A549 (cell line): ENCODE measurements around the gene PRRC1. TPM values are rescaled to one million over a fixed set of nuclear protein-coding genes. Genes with fewer than 3 reads are reported as not detected.

Experiments used
- ATAC-seq, 2 experiments: fragments of 200-7000 bp in 1 of 2; fragments of >200 bp in 1 of 2; cut with Nextera tagmentation in 1 of 2; cut with Tn5 transposase in 1 of 2; 3 replicates each; pipeline versions ENCODE4 v1.8.0 to v1.9.1; 2018 to 2020; ENCODE audit warnings: mild to moderate bottlenecking in 1 of 2, moderate library complexity in 1 of 2
- CTCF ChIA-PET: fragments of 300-600 bp; sonication (Branson Sonifier 250); formaldehyde crosslinking; extraction: SDS; loops from one replicate; lab custom pipeline; 2021; ENCODE audit warnings: antibody characterized with exemption, inconsistent platforms; lab: Yijun Ruan, JAX
- POLR2A ChIA-PET: fragments of 350-600 bp; formaldehyde crosslinking; extraction: SDS; loops from one replicate; lab custom pipeline; 2021; ENCODE audit warnings: antibody characterized with exemption, inconsistent platforms; lab: Yijun Ruan, JAX
- DNase-seq, 2 experiments: peaks; one replicate each; pipeline versions ENCODE4 v3.0.0 to v3.0.0-alpha.2; 2011 to 2016; ENCODE audit warnings: low read depth in 1 of 2, low spot score in 1 of 2
- FAIRE-seq: peaks from 2 replicates; lab custom pipeline; 2011; peaks lifted over from hg19 to GRCh38; lab: Jason Lieb, UNC
- H3K27ac ChIP-seq, 2 experiments: fragments of >200 bp; sonication (Bioruptor Twin); formaldehyde crosslinking; 3 replicates each; pipeline ENCODE4 v1.5.1; 2016 to 2017
- H3K4me1 ChIP-seq: fragments of >200 bp; sonication (Bioruptor Twin); formaldehyde crosslinking; 3 replicates; pipeline ENCODE4 v1.6.1; 2016
- H3K4me2 ChIP-seq: fragments of >200 bp; sonication (Bioruptor Twin); formaldehyde crosslinking; 3 replicates; pipeline ENCODE4 v1.6.1; 2016
- H3K4me3 ChIP-seq: fragments of >200 bp; sonication (Bioruptor Twin); formaldehyde crosslinking; 3 replicates; pipeline ENCODE4 v1.5.1; 2016
- H3K9me3 ChIP-seq: fragments of >200 bp; sonication (Bioruptor Twin); formaldehyde crosslinking; 3 replicates; pipeline ENCODE4 v1.6.1; 2016
- CHD4 ChIP-seq: fragments of 200-600 bp; sonication (generic); IDR thresholded peaks from 2 replicates; pipeline ENCODE4 v1.6.1; 2016; ENCODE audit warnings: antibody characterized with exemption, mild to moderate bottlenecking, borderline replicate concordance
- EHF ChIP-seq: fragments of 250-450 bp; sonication (Bioruptor Pico); IDR thresholded peaks from 2 replicates; pipeline ENCODE4 v1.5.0; 2020; ENCODE audit warnings: mild to moderate bottlenecking
- EHMT2 ChIP-seq: fragments of 200-600 bp; sonication (generic); IDR thresholded peaks from 2 replicates; pipeline ENCODE4 v1.6.1; 2016; ENCODE audit warnings: antibody characterized with exemption, low read depth, mild to moderate bottlenecking, moderate library complexity
- EP300 ChIP-seq, 2 experiments: fragments of >200 bp; sonication (Bioruptor Twin); formaldehyde crosslinking; IDR thresholded peaks; 2 replicates in 1 of 2; 3 replicates in 1 of 2; pipeline ENCODE4 v1.6.1; 2016 to 2017
- FOSB ChIP-seq: fragments of 250-450 bp; sonication (Bioruptor Pico); IDR thresholded peaks from 2 replicates; pipeline ENCODE4 v1.5.0; 2020; ENCODE audit warnings: mild to moderate bottlenecking, moderate library complexity
- FOXS1 ChIP-seq: fragments of 250-450 bp; sonication (Bioruptor Pico); IDR thresholded peaks from 2 replicates; pipeline ENCODE4 v1.5.0; 2020; ENCODE audit warnings: mild to moderate bottlenecking, moderate library complexity
- HDAC2 ChIP-seq: fragments of 200-600 bp; sonication (generic); IDR thresholded peaks from 2 replicates; pipeline ENCODE4 v1.6.1; 2016
- HMGXB4 ChIP-seq: fragments of 250-450 bp; sonication (Bioruptor Pico); IDR thresholded peaks from 2 replicates; pipeline ENCODE4 v1.5.0; 2021; ENCODE audit warnings: mild to moderate bottlenecking, moderate library complexity, borderline replicate concordance
- HOXA7 ChIP-seq: fragments of 250-450 bp; sonication (Bioruptor Pico); IDR thresholded peaks from 2 replicates; pipeline ENCODE4 v1.5.0; 2020; ENCODE audit warnings: mild to moderate bottlenecking, moderate library complexity
- KDM5A ChIP-seq: fragments of 200-600 bp; sonication (generic); IDR thresholded peaks from 2 replicates; pipeline ENCODE4 v1.6.1; 2016; ENCODE audit warnings: antibody characterized with exemption, mild to moderate bottlenecking
- NFE2L2 ChIP-seq: fragments of 150-350 bp; conservative IDR thresholded peaks from 2 replicates; pipeline ENCODE4 v1.6.1; 2014; ENCODE audit warnings: low read length
- NR3C1 ChIP-seq: fragments of >200 bp; sonication (Bioruptor Twin); formaldehyde crosslinking; IDR thresholded peaks from 3 replicates; pipeline ENCODE4 v1.6.1; 2017
- PHF8 ChIP-seq: fragments of 200-600 bp; sonication (generic); IDR thresholded peaks from 2 replicates; pipeline ENCODE4 v1.6.1; 2016; ENCODE audit warnings: low read depth, mild to moderate bottlenecking, antibody characterized with exemption, moderate library complexity, borderline replicate concordance
- POLR2A ChIP-seq: IDR thresholded peaks from 2 replicates; pipeline ENCODE4 v1.6.1; 2012; ENCODE audit warnings: mild to moderate bottlenecking, low read length
- POLR2AphosphoS2 ChIP-seq: conservative IDR thresholded peaks from 2 replicates; pipeline ENCODE4 v1.6.1; 2012; ENCODE audit warnings: low read length, improper control_type of control experiment, inconsistent platforms
- RARB ChIP-seq: fragments of 250-450 bp; sonication (Bioruptor Pico); IDR thresholded peaks from 2 replicates; pipeline ENCODE4 v1.8.0; 2021; ENCODE audit warnings: mild to moderate bottlenecking, moderate library complexity
- RFX5 ChIP-seq: fragments of 450-650 bp; IDR thresholded peaks from 2 replicates; pipeline ENCODE4 v1.7.1; 2014; ENCODE audit warnings: antibody characterized with exemption, mild to moderate bottlenecking, moderate library complexity
- SREBF2 ChIP-seq: fragments of 450-650 bp; IDR thresholded peaks from 2 replicates; pipeline ENCODE4 v1.6.1; 2014; ENCODE audit warnings: mild to moderate bottlenecking, moderate library complexity
- TFCP2L1 ChIP-seq: fragments of 250-450 bp; sonication (Bioruptor Pico); IDR thresholded peaks from 2 replicates; pipeline ENCODE4 v1.5.0; 2021; ENCODE audit warnings: mild to moderate bottlenecking
- USF2 ChIP-seq: fragments of 450-650 bp; IDR thresholded peaks from 2 replicates; pipeline ENCODE4 v1.6.1; 2014; ENCODE audit warnings: antibody characterized with exemption
- ZC3H11A ChIP-seq: fragments of 450-650 bp; IDR thresholded peaks from 2 replicates; pipeline ENCODE4 v1.6.1; 2014; ENCODE audit warnings: antibody characterized with exemption, mild to moderate bottlenecking
- ZSCAN20 ChIP-seq: fragments of 250-450 bp; sonication (Bioruptor Pico); IDR thresholded peaks from 2 replicates; pipeline ENCODE4 v1.8.0; 2022; ENCODE audit warnings: mild to moderate bottlenecking, moderate library complexity
- WGBS: methylation state at CpG from one replicate; pipeline ENCODE4 v1.1.6; 2017; ENCODE audit errors: missing lambda C conversion rate; 5-methylcytosine and 5-hydroxymethylcytosine counted together
- polyA plus RNA-seq, 4 experiments: library from polyadenylated mRNA; depleted of rRNA in 3 of 4; stranded (reverse); fragments of >200 nt; fragmentation: RNase III in 1 of 4; extraction: RNeasy Plus Mini Kit Qiagen cat#74134 plus additional on column Dnase treatment in 1 of 4; gene quantifications; 2 replicates in 3 of 4; 3 replicates in 1 of 4; pipeline ENCODE4 v1.2.3, GENCODE V29; 2011 to 2017
- TF ChIP-seq, protein P1 (sequence below): fragments of >200 bp; sonication (Bioruptor Twin); formaldehyde crosslinking; IDR thresholded peaks from 3 replicates; pipeline ENCODE4 v1.5.1; 2016
- TF ChIP-seq, protein P2 (sequence below): IDR thresholded peaks from 2 replicates; pipeline ENCODE4 v1.6.1; 2012
- TF ChIP-seq, protein P3 (sequence below): fragments of >200 bp; sonication (Bioruptor Twin); formaldehyde crosslinking; IDR thresholded peaks from 3 replicates; pipeline ENCODE4 v1.6.1; 2016
- TF ChIP-seq, protein P4 (sequence below): fragments of >200 bp; sonication (Bioruptor Twin); formaldehyde crosslinking; IDR thresholded peaks from 2 replicates; pipeline ENCODE4 v1.6.1; 2016

The PRRC1 gene
- polyA plus RNA-seq, 2 of the 4 experiments (the other 2 are of a cell fraction) = 40.7 to 82.2 TPM

DNA sequence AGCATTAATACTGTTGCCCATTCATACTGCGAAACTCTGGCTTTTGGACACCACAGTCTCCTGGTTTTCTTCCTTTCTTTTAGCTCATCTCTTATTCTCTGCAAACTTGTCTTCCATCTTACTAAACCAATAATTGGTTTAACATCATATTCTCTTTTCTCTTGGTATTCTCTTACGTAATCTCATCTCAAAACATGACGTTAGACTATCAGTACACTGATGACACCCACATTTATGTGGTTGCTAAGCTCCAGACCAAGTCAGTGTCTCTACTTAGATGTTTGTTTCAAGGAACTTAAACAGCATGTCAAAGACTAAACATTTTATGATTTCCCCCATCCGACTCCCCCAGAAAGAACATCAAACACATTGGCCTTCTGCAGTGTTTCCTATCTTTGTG lies 2.1 kb downstream of the PRRC1 start:
- ATAC-seq (no peak), DNase-seq (no peak), FAIRE-seq (no peak)
- WGBS = 77% methylated on average over 4 of the region's 4 CpGs
- no peak overlapping the region for H3K27ac ChIP-seq
- peaks cover 11% of the 10 kb centered on the region; the same call in 2 of the 3 replicates for H3K9me3 ChIP-seq
- TF ChIP-seq, protein P1, sequence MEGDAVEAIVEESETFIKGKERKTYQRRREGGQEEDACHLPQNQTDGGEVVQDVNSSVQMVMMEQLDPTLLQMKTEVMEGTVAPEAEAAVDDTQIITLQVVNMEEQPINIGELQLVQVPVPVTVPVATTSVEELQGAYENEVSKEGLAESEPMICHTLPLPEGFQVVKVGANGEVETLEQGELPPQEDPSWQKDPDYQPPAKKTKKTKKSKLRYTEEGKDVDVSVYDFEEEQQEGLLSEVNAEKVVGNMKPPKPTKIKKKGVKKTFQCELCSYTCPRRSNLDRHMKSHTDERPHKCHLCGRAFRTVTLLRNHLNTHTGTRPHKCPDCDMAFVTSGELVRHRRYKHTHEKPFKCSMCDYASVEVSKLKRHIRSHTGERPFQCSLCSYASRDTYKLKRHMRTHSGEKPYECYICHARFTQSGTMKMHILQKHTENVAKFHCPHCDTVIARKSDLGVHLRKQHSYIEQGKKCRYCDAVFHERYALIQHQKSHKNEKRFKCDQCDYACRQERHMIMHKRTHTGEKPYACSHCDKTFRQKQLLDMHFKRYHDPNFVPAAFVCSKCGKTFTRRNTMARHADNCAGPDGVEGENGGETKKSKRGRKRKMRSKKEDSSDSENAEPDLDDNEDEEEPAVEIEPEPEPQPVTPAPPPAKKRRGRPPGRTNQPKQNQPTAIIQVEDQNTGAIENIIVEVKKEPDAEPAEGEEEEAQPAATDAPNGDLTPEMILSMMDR = no peak
- TF ChIP-seq, protein P2, sequence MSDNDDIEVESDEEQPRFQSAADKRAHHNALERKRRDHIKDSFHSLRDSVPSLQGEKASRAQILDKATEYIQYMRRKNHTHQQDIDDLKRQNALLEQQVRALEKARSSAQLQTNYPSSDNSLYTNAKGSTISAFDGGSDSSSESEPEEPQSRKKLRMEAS = no peak
- TF ChIP-seq RARB (CRISPR knock-in tag) (no peak), NR3C1 (no peak), CHD4 (no peak), EHMT2 (no peak), USF2 (no peak), ZC3H11A (no peak), KDM5A (no peak), FOXS1 (no peak), NFE2L2 (no peak), TFCP2L1 (CRISPR knock-in tag) (no peak)
- TF ChIP-seq, protein P3, sequence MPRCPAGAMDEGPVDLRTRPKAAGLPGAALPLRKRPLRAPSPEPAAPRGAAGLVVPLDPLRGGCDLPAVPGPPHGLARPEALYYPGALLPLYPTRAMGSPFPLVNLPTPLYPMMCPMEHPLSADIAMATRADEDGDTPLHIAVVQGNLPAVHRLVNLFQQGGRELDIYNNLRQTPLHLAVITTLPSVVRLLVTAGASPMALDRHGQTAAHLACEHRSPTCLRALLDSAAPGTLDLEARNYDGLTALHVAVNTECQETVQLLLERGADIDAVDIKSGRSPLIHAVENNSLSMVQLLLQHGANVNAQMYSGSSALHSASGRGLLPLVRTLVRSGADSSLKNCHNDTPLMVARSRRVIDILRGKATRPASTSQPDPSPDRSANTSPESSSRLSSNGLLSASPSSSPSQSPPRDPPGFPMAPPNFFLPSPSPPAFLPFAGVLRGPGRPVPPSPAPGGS = no peak
- ChIA-PET POLR2A (no interaction called here), CTCF (no interaction called here)
- H3K4me2 ChIP-seq = peak overlapping the region; percentile 64; the same call in 1 of the 3 replicates
- H3K4me3 ChIP-seq = no peak overlapping the region
- H3K4me1 ChIP-seq = peaks cover 7% of the 10 kb centered on the region; the same call in 2 of the 3 replicates

GRCh38 chr5:127521138-127521770 lies 3.8 kb downstream of the PRRC1 start:
- CTCF ChIA-PET = interaction anchor here (1.6 kb wide), 1 partner anchor 11 kb away, joined by 5 read pairs; no protein-coding TSS in a partner anchor
- TF ChIP-seq FOSB (CRISPR knock-in tag) = no peak
- TF ChIP-seq, protein P2 = no peak
- TF ChIP-seq EHF (CRISPR knock-in tag) = no peak
- TF ChIP-seq POLR2AphosphoS2 = no peak
- no peak for TF ChIP-seq HMGXB4 (CRISPR knock-in tag)
- no peak for TF ChIP-seq POLR2A
- no peak for TF ChIP-seq HOXA7 (CRISPR knock-in tag)
- TF ChIP-seq HDAC2 = no peak
- TF ChIP-seq PHF8 = no peak
- no peak for TF ChIP-seq EP300 (IDR thresholded peaks at IDR 0.05)
- no peak for TF ChIP-seq RFX5
- TF ChIP-seq, protein P4, sequence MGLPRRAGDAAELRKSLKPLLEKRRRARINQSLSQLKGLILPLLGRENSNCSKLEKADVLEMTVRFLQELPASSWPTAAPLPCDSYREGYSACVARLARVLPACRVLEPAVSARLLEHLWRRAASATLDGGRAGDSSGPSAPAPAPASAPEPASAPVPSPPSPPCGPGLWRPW = no peak
- no peak for TF ChIP-seq EHMT2
- TF ChIP-seq ZSCAN20 (CRISPR knock-in tag) = no peak
- TF ChIP-seq FOXS1 = no peak
- no peak for TF ChIP-seq RARB (CRISPR knock-in tag)
- TF ChIP-seq SREBF2 = no peak
- no peak for TF ChIP-seq CHD4
- no peak for FAIRE-seq
- ATAC-seq = no peak
- Histone ChIP-seq H3K27ac (no peak overlapping the region), H3K4me1 (peaks cover 7% of the 10 kb centered on the region; the same call in 2 of the 3 replicates), H3K4me3 (no peak overlapping the region), H3K9me3 (peaks cover 11% of the 10 kb centered on the region; the same call in 2 of the 3 replicates), H3K4me2 (no peak overlapping the region)
- 94% methylated on average over 6 of the region's 6 CpGs for WGBS
- DNase-seq = no peak
- POLR2A ChIA-PET = no interaction called here
